Urinary bladder (tissue), 4 donors: Measurements from ENCODE around the gene BACE1. TPM values are rescaled to one million over a fixed set of nuclear protein-coding genes. Genes with fewer than 3 reads are reported as not detected.
A peak's percentile ranks its signal among the peaks of the same experiment; 100 is the strongest.
"Not testable (repeated sequence)": the region's sequence is repeated elsewhere in the genome, so short reads cannot be mapped to it uniquely, and the experiment has no call there.

ENCODE experiments used
- DNase-seq: peaks from one replicate; pipeline ENCODE4 v3.0.0-alpha.2; 2015; ENCODE audit errors: extremely low spot score
- H3K27ac ChIP-seq: one replicate; pipeline ENCODE4 v1.5.1; 2013; ENCODE audit warnings: low read depth, mild to moderate bottlenecking, moderate library complexity
- H3K36me3 ChIP-seq: one replicate; pipeline ENCODE4 v1.6.1; 2013; ENCODE audit warnings: mild to moderate bottlenecking, moderate library complexity; ENCODE audit not compliant: insufficient read depth
- H3K4me1 ChIP-seq: one replicate; pipeline ENCODE4 v1.6.1; 2013; ENCODE audit warnings: mild to moderate bottlenecking, moderate library complexity; ENCODE audit not compliant: insufficient read depth
- H3K4me3 ChIP-seq: one replicate; pipeline ENCODE4 v1.5.1; 2013; ENCODE audit warnings: low read depth, low read length
- WGBS: extraction: QIAGEN DNeasy Blood & Tissue Kit; methylation state at CpG from one replicate; pipeline ENCODE4 v1.1.7; 2013; 5-methylcytosine and 5-hydroxymethylcytosine counted together
- polyA plus RNA-seq: library from polyadenylated mRNA; stranded (reverse); fragments of 200-250 nt; gene quantifications from one replicate; pipeline ENCODE4 v1.2.3, GENCODE V29; 2013
- total RNA-seq: library from RNA; depleted of rRNA; stranded (reverse); fragments of >200 nt; gene quantifications from one replicate; pipeline ENCODE4 v1.2.3, GENCODE V29; 2014
- donor health status: healthy with polysubstance abuse.
- donor health status: healthy.

The BACE1 gene
- total RNA-seq (19.1 TPM), polyA plus RNA-seq (20.0 TPM)

GRCh38 chr11:117316197-117316961, at the start of gene BACE1:
BACE1 (minus strand) TSS chr11:117316256; CDS start chr11:117315795, 461 bp downstream.
- peak; percentile 72 for DNase-seq
- WGBS = 6% methylated on average over 29 of the region's 29 CpGs

GRCh38 chr11:117361432-117361831, 45.4 kb upstream of the BACE1 start:
- H3K4me3 ChIP-seq = no peak overlapping the region
- peaks cover 5% of the 10 kb centered on the region for H3K36me3 ChIP-seq
- 89% methylated on average over 8 of the region's 8 CpGs for WGBS
- DNase-seq = no peak
- no peaks in the 10 kb centered on the region for H3K4me1 ChIP-seq
- H3K27ac ChIP-seq = no peak overlapping the region

More at GRCh38 chr11:117316197-117316961, at the start of gene BACE1:
- H3K4me3 ChIP-seq = peak within 1 kb of the TSS; percentile 98
- H3K27ac ChIP-seq = no peak within 1 kb of the TSS
- H3K4me1 ChIP-seq = no peaks in the 10 kb centered on the region
- no peaks in the 10 kb centered on the region for H3K36me3 ChIP-seq

- 93% methylated on average over 9 of the region's 9 CpGs for WGBS
- peaks cover 1% of the 10 kb centered on the region for H3K36me3 ChIP-seq
- H3K4me3 ChIP-seq = no peak overlapping the region
- H3K4me1 ChIP-seq = no peaks in the 10 kb centered on the region
- no peak overlapping the region for H3K27ac ChIP-seq
- DNase-seq = no peak
Measured at GRCh38 chr11:117356126-117356890, 40.3 kb upstream of the BACE1 start.

GRCh38 chr11:117354550-117354949, 38.5 kb upstream of the BACE1 start:
- no peak for DNase-seq
- Histone ChIP-seq H3K27ac (no peak overlapping the region), H3K36me3 (peaks cover 3% of the 10 kb centered on the region), H3K4me3 (no peak overlapping the region), H3K4me1 (no peaks in the 10 kb centered on the region)
- 94% methylated on average over 4 of the region's 4 CpGs for WGBS

GRCh38 chr11:117345039-117345438, 29.0 kb upstream of the BACE1 start:
- 86% methylated on average over 2 of the region's 2 CpGs for WGBS
- peaks cover 5% of the 10 kb centered on the region for H3K36me3 ChIP-seq

GRCh38 chr11:117337076-117337475, 21.0 kb upstream of the BACE1 start:
- WGBS = 96% methylated on average over 4 of the region's 4 CpGs
- no peak for DNase-seq
- H3K36me3 ChIP-seq = peaks cover 2% of the 10 kb centered on the region
- no peak overlapping the region for H3K27ac ChIP-seq
- no peak overlapping the region for H3K4me3 ChIP-seq
- H3K4me1 ChIP-seq = no peaks in the 10 kb centered on the region

More at GRCh38 chr11:117345039-117345438, 29.0 kb upstream of the BACE1 start:
- no peak overlapping the region for H3K27ac ChIP-seq
- no peak for DNase-seq
- no peak overlapping the region for H3K4me3 ChIP-seq
- H3K4me1 ChIP-seq = no peaks in the 10 kb centered on the region

GRCh38 chr11:117335399-117335798, 19.3 kb upstream of the BACE1 start:
- Histone ChIP-seq H3K4me1 (no peaks in the 10 kb centered on the region), H3K36me3 (peaks cover 2% of the 10 kb centered on the region), H3K4me3 (no peak overlapping the region), H3K27ac (no peak overlapping the region)
- no peak for DNase-seq
- 86% methylated on average over 5 of the region's 5 CpGs for WGBS

- WGBS = 90% methylated on average over 6 of the region's 6 CpGs
- peaks cover 2% of the 10 kb centered on the region for H3K36me3 ChIP-seq
- no peaks in the 10 kb centered on the region for H3K4me1 ChIP-seq
- no peak overlapping the region for H3K4me3 ChIP-seq
- DNase-seq = no peak
- H3K27ac ChIP-seq = no peak overlapping the region
Measured at GRCh38 chr11:117334896-117335295, 18.8 kb upstream of the BACE1 start.

GRCh38 chr11:117333917-117334316, 17.9 kb upstream of the BACE1 start:
- Histone ChIP-seq H3K36me3 (peaks cover 2% of the 10 kb centered on the region), H3K27ac (no peak overlapping the region), H3K4me1 (no peaks in the 10 kb centered on the region), H3K4me3 (no peak overlapping the region)
- 81% methylated on average over 9 of the region's 9 CpGs for WGBS
- no peak for DNase-seq

GRCh38 chr11:117332843-117333242, 16.8 kb upstream of the BACE1 start:
- Histone ChIP-seq H3K27ac (no peak overlapping the region), H3K4me1 (no peaks in the 10 kb centered on the region), H3K36me3 (no peaks in the 10 kb centered on the region), H3K4me3 (no peak overlapping the region)
- DNase-seq = no peak
- 72% methylated on average over 2 of the region's 2 CpGs for WGBS

- WGBS = 4% methylated on average over 15 of the region's 15 CpGs
- Histone ChIP-seq H3K36me3 (no peaks in the 10 kb centered on the region), H3K4me3 (peak overlapping the region; percentile 68), H3K4me1 (no peaks in the 10 kb centered on the region), H3K27ac (peak overlapping the region; percentile 76)
- DNase-seq = no peak
Measured at GRCh38 chr11:117328375-117329010, 12.4 kb upstream of the BACE1 start.

- H3K4me3 ChIP-seq = peak within 1 kb of the TSS; percentile 68
- no peaks in the 10 kb centered on the region for H3K36me3 ChIP-seq
- H3K4me1 ChIP-seq = no peaks in the 10 kb centered on the region
- WGBS = under 1% methylated on average over 64 of the region's 64 CpGs
- peak; percentile 91 for DNase-seq
- H3K27ac ChIP-seq = peak within 1 kb of the TSS; percentile 78
Measured at GRCh38 chr11:117327567-117328374, 11.7 kb upstream of the BACE1 start, which contains the start of gene CEP164. CEP164 (plus strand) TSS chr11:117327854; CDS start chr11:117338587, 10,733 bp downstream.

- 8% methylated on average over 5 of the region's 5 CpGs for WGBS
- not testable (repeated sequence) for H3K27ac ChIP-seq
Measured at GRCh38 chr11:117327255-117327566, 11.2 kb upstream of the BACE1 start.

More at GRCh38 chr11:117327255-117327566, 11.2 kb upstream of the BACE1 start:
- not testable (repeated sequence) for H3K4me1 ChIP-seq, H3K4me3 ChIP-seq, DNase-seq, H3K36me3 ChIP-seq
